DND-41 (cell line): ENCODE measurements around the gene ARPC4.

Source experiments
- ATAC-seq: fragments of 200-7000 bp; cut with Tn5 transposase; 3 replicates; pipeline ENCODE4 v1.9.1; 2021; ENCODE audit warnings: low read depth; ENCODE audit not compliant: insufficient read depth
- DNase-seq: peaks from one replicate; pipeline ENCODE4 v3.0.0-alpha.2; 2020
- H2AFZ ChIP-seq: 2 replicates; pipeline ENCODE4 v1.6.0; 2012; ENCODE audit warnings: low read depth, low read length
- H3K27ac ChIP-seq: 2 replicates; pipeline ENCODE4 v1.5.1; 2012; ENCODE audit warnings: low read length, inconsistent platforms
- H3K27me3 ChIP-seq: fragments of 200-600 bp; sonication (generic); 2 replicates; pipeline ENCODE4 v1.6.0; 2012; ENCODE audit warnings: low read length, mild to moderate bottlenecking, inconsistent platforms; ENCODE audit not compliant: insufficient read depth, poor library complexity
- H3K36me3 ChIP-seq: 2 replicates; pipeline ENCODE4 v1.5.1; 2012; ENCODE audit warnings: low read length, inconsistent platforms; ENCODE audit not compliant: insufficient read depth
- H3K4me1 ChIP-seq: 2 replicates; pipeline ENCODE4 v1.5.1; 2012; ENCODE audit warnings: mild to moderate bottlenecking, low read length; ENCODE audit not compliant: insufficient read depth
- H3K4me2 ChIP-seq: 2 replicates; pipeline ENCODE4 v1.6.0; 2012; ENCODE audit warnings: mild to moderate bottlenecking, moderate library complexity, low read length, inconsistent platforms; ENCODE audit not compliant: insufficient read depth
- H3K4me3 ChIP-seq, 2 experiments: fragments of 200-600 bp in 1 of 2; shearing (Covaris generic) in 1 of 2; 2 replicates each; pipeline ENCODE4 v1.5.1; 2012 to 2016; ENCODE audit warnings: inconsistent platforms in 2 of 2, low read length in 2 of 2, mild to moderate bottlenecking in 2 of 2, low read depth in 1 of 2, moderate library complexity in 1 of 2
- H3K79me2 ChIP-seq: 2 replicates; pipeline ENCODE4 v1.6.0; 2012; ENCODE audit warnings: low read length, inconsistent platforms; ENCODE audit not compliant: insufficient read depth
- H3K9ac ChIP-seq: 2 replicates; pipeline ENCODE4 v1.6.0; 2012; ENCODE audit warnings: low read depth, mild to moderate bottlenecking, inconsistent platforms, low read length, moderate library complexity
- H3K9me3 ChIP-seq: 2 replicates; pipeline ENCODE4 v1.5.1; 2012; ENCODE audit warnings: low read length, moderate library complexity, mild to moderate bottlenecking, inconsistent platforms; ENCODE audit not compliant: insufficient read depth, severe bottlenecking
- H4K20me1 ChIP-seq: 2 replicates; pipeline ENCODE4 v1.6.0; 2012; ENCODE audit warnings: low read length; ENCODE audit not compliant: insufficient read depth
- CTCF ChIP-seq: IDR thresholded peaks from 2 replicates; pipeline ENCODE4 v1.5.1; 2012; ENCODE audit warnings: borderline replicate concordance, low read length, moderate library complexity, mild to moderate bottlenecking; ENCODE audit not compliant: poor library complexity, severe bottlenecking; ENCODE audit errors: extremely low read depth
- EZH2 ChIP-seq: IDR thresholded peaks from 3 replicates; pipeline ENCODE4 v1.6.1; 2012; ENCODE audit warnings: borderline replicate concordance, low read depth, mild to moderate bottlenecking, moderate library complexity, low read length, inconsistent platforms; ENCODE audit not compliant: severe bottlenecking

Gene ARPC4

DNA sequence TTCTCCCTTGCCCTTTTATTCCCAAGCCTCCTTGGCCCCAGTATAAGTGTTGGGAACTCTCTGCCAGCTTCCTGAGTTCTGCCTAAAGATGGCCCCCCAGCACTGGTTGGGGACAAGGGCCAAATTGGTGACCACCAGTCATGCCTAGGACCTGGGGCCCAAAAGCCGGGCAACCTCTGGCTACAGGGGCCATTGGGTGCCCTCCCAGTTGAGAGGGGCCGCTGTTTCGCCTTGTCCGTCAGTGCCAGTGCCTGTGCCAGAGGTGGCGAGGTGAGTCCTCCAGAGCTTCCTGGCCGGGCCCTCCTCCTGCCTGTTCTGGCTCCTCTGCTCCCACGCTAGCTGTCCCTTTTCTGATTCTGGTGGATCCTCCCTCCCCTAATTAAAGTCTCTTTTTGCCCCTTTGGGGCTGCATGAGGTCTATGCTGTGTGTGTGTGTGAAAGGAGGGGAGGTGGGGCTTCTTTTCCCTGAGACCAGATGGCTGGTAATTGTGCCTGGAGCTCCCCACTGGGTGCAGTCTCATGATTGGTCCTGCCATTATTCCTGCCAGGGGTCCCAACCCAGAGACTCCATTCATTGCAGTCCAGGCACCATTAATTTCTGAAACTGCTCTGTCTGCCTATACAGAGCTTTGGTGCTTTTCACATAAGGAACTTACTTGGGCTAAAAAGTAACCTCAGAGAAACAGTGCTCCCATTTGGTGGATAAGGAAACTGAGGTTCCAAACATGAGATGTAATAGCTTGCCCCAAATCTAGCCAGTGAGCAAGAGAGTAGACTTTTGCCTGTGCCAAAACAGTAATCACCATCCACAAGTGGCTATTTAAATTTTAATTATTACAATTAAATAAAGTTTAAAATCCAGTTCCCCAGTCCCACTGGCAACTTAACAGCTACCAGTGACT, 14.1 kb downstream of the ARPC4 start:
- no peak overlapping the region for H3K4me3 ChIP-seq
- H3K4me1 ChIP-seq = no peaks in the 10 kb centered on the region
- no peak overlapping the region for H3K4me2 ChIP-seq
- TF ChIP-seq CTCF (no peak), EZH2 (no peak)
- peaks cover 8% of the 10 kb centered on the region for H4K20me1 ChIP-seq
- DNase-seq (no peak), ATAC-seq (no peak)
- H3K9ac ChIP-seq = no peak overlapping the region
- H3K27ac ChIP-seq = no peak overlapping the region
- H3K79me2 ChIP-seq = no peaks in the 10 kb centered on the region
- H2AFZ ChIP-seq = no peak overlapping the region
- no peaks in the 10 kb centered on the region for H3K9me3 ChIP-seq
- H3K36me3 ChIP-seq = peaks cover 87% of the 10 kb centered on the region
- no peaks in the 10 kb centered on the region for H3K27me3 ChIP-seq

- no peak for ATAC-seq
- Histone ChIP-seq H4K20me1 (peaks cover 8% of the 10 kb centered on the region), H2AFZ (no peak overlapping the region), H3K9ac (no peak overlapping the region), H3K79me2 (no peaks in the 10 kb centered on the region), H3K36me3 (peaks cover 87% of the 10 kb centered on the region), H3K27me3 (no peaks in the 10 kb centered on the region), H3K27ac (no peak overlapping the region), H3K4me2 (no peak overlapping the region), H3K4me3 (no peak overlapping the region), H3K9me3 (no peaks in the 10 kb centered on the region), H3K4me1 (no peaks in the 10 kb centered on the region)
- no peak for DNase-seq
- TF ChIP-seq EZH2 = no peak
- no peak for TF ChIP-seq CTCF
Observed at GRCh38 chr3:9807981-9808344, 15.1 kb downstream of the ARPC4 start.

- Histone ChIP-seq H3K27me3 (no peaks in the 10 kb centered on the region), H3K4me3 (no peak overlapping the region), H2AFZ (no peak overlapping the region), H3K79me2 (no peaks in the 10 kb centered on the region), H3K9me3 (no peaks in the 10 kb centered on the region), H3K36me3 (peaks cover 87% of the 10 kb centered on the region), H3K27ac (no peak overlapping the region), H3K9ac (no peak overlapping the region), H4K20me1 (peaks cover 8% of the 10 kb centered on the region), H3K4me1 (no peaks in the 10 kb centered on the region), H3K4me2 (no peak overlapping the region)
- ATAC-seq = peak; percentile 73
- no peak for TF ChIP-seq EZH2
- TF ChIP-seq CTCF = peak; percentile 51
- DNase-seq = peak; percentile 33
Observed at GRCh38 chr3:9808345-9809037, 15.6 kb downstream of the ARPC4 start.
